GM19238 (cell line): ENCODE data around the gene GKN2.
"Not testable (repeated sequence)": the region's sequence is repeated elsewhere in the genome, so short reads cannot be mapped to it uniquely, and the experiment has no call there.

ENCODE experiments used
- DNase-seq: peaks from one replicate; pipeline ENCODE4 v3.0.0; 2011; ENCODE audit warnings: low spot score; ENCODE audit not compliant: insufficient read length

Gene GKN2

DNA sequence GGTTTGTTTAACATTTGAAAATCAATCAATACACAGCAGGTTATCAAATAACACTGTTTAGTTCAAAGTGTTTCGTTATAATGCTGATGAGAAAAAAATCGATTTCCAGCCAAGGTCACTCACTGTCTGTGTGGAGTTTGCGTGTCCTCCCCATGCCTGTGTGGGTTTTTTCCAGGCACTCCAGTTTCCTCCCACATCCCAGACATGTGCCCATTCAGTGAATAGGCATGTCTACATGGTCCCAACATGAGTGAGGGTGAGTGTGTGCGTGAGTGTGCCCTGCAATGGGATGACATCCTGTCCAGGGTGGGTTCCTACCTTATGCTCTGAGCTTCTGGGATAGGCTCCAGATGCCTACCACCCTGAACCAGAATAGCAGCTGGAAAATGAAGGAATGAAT is 8.7 kb upstream of the GKN2 start:
- DNase-seq = no peak

DNA sequence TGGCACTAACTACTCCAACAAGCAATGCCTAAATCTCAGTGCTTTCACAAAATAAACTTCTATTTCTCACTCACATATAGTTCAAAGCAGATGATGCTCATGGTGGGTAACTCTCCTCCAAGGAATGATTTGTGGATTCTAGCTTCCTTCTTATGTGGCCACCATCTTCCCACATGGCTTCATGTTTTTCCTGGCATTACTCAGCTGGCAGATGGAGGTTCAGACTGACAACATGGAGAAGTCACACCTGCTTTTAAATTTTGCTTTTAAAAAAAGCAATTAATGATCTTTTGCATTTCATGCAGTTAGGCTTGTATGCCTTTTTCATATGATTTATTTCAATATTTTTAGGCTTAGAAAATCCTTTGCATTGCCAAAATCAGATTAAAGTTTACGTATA is 6.3 kb upstream of the GKN2 start:
- DNase-seq = no peak

- not testable (repeated sequence) for DNase-seq
Observed at GRCh38 chr2:68955432-68955831, 2.7 kb upstream of the GKN2 start.

GRCh38 chr2:68951899-68952298 is 794 bp downstream of the GKN2 start:
- DNase-seq = no peak

GRCh38 chr2:68948710-68949109 is 4.0 kb downstream of the GKN2 start:
- no peak for DNase-seq

DNA sequence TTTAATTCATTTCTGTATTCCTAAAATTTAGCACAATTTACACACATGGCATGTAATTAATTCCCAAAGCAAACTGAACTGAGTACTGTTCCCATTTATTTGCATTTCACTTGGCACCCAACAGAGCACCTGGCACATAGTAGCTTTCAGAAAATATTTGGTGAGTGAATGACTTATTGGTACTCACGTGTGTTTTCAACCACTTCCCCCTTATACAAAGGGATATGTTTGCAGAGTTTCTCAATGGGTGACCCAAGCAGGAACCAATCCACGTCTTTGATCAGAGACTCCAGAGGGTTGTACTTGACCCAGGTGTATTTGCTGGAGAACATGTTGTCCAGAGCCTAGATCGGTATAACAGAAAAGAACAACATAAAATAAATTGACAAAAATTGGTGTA is 6.6 kb downstream of the GKN2 start:
- no peak for DNase-seq

DNA sequence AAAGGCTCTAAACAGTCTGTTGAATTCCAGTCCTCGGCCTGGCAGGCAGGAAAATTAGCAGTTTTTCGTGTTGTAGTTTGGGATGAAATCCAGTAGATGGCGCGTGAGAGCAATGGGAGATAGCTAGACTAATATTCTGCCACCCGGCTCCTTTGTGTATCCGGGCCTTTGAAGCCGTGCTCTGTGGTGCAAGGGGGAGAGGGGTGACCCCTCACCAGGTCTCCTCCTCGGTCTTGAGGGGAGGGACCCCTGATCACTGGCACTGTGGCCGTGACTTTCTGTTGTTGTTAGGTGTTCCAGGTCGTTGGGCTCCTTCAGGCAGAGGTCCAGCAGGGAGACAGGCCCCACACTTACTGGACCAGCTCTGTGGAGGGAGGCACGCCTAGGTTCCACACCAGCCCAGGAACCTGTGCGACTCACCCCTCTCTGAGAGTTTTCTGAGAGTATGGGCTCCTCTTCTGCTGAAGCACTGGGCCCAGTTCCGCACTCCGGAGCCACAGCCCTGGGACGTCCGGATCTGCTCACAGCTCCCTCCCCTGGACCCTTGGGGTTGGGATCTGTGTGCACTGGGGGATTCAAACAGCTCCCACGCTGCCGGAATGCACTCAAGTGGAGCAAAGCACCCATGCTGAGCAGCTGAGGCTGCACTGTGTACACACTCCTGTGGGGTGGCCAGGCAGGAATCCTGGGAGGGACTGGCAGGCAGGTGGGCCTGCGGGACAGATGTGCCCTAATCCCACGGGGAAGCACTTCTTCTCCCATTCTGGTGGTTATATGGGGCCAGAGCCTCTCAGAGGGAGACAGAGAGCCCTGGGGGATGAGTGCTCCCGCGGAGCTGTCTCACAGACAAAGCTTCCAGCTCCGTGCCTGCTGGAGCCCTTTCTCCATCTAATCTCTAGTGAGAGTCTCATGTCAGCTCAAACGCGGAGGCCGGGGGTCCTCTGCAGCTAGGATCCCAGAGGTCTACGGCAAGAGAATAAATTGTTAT is 8.8 kb downstream of the GKN2 start:
- peak; percentile 31 for DNase-seq

DNA sequence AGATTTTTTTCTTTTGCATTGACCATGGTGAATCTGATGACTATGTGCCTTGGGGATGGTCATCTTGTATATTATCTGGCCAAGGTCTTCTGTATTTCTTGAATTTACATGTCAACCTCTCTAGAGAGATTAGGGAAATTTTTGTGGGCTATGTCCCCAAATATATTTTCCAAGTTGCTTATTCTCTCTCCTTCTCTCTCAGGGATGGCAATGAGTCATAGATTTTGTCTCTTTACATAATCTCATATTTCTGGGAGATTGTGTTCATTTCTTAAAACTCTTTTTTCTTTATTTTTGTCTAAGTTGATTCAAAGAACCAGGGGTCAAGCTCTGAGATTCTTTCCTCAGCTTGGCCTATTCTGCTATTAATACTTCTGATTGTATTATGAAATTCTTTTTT is 9.9 kb downstream of the GKN2 start:
- DNase-seq = no peak

DNA sequence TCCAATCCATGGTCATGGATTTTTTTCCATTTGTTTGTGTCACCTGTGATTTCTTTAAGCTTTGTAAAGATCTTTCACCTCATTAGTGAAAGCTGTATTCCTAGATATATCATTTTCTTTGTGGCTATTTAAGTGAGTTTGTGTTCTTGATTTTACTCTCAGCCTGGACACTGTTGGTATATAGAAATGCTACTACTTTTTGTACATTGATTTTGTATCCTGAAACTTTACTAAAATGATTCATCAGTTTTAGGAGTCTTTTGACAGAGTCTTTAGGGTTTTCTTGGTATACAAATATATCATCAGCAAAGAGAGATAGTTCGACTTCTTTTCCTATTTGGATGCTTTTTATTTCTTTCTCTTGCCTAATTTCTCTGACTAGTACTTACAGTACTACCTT is 12.3 kb downstream of the GKN2 start:
- DNase-seq = no peak

DNA sequence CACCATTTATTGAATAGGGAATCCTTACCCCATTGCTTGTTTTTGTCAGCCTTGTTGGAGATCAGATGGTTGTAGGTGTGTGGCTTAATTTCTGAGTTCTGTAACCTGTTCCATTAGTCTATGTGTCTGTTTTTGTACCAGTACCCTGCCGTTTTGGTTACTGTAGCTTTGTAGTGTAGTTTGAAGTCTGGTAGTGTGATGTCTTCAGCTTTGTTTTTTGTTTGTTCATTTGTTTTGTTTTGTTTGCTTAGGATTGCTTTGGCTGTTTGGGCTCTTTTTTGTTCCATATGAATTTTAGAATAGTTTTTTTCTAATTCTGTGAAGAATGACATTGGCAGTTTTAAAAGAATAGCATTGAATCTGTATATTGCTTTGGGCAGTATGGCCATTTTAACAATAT is 12.7 kb downstream of the GKN2 start:
- DNase-seq = no peak

DNA sequence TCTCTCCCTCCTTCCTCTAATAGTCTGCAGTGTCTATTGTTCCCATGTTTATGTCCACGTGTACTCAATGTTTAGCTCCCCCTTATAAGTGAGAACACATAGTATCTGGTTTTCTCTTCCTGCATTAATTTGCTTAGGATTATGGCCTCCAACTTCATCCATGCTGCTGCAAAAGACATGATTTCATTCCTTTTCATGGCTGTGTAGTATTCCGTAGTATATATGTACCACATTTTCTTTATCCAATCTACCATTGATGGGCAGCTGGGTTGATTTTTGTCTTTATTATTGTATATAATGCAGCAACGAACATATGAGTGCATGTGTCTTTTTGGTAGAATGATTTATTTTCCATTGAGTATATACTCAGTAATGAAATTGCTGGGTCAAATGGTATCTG is 13.8 kb downstream of the GKN2 start:
- DNase-seq = no peak

GRCh38 chr2:68937346-68938055 is 15.2 kb downstream of the GKN2 start:
- DNase-seq = no peak

DNA sequence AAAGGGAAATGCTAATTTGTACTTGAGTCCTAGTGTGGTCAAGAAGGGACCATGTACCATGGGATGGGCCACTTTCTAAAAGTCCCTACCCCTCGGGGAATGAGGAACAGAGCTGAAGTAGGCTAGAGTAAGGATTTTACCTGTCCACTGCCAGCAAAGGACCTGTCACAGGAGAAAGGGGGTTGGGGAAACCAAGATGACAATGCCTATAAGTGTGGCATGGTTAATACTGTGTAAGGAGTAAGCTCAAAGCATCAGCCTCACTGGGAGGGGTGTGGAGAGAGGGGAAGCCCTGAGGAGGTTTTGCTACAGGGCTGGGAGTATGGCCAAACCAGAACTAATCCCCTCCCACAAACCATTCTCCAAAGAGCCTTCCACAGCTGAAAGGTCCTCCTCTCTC is 15.8 kb downstream of the GKN2 start:
- DNase-seq = no peak

DNA sequence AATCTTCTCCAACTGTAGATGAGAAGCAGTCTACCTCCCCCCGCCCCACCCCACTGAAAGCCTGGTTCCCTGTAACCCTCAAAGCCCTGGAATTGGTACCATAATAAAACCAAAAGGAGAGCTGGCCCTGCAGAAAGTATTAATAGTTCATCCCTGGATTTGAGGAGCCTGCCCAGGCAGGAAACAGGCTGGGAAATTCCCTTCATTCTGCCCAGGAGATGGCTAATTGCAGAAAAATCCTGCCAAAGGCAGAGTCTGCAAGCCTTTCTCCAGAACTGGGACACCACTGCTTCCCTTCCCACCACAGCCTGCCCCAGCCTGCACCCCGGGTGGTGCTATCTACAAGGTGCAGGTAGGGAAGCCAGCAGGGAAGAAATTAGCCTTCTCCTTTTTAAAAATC is 16.3 kb downstream of the GKN2 start:
- DNase-seq = no peak

DNA sequence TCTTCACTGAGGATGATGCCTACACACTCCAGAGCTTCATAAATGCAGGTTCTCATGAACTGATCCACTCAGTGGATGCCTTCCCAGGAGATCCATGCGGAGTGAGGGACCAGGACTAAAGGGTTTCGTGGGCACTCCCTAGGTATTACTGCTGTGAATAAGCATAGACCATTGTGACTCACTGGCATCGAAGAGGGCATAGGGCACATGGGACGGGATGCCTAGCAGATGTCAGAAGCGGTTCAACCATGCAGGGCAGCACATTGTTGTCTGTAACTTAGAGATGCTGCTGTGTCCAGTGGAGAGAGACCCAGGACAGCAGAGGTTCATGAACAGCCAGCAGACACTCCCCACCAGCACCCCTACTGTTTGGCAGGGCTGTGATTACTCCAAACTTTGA is 17.2 kb downstream of the GKN2 start:
- no peak for DNase-seq

GRCh38 chr2:68934021-68934420 is 18.7 kb downstream of the GKN2 start:
- no peak for DNase-seq

- no peak for DNase-seq
Observed at GRCh38 chr2:68932402-68932801, 20.3 kb downstream of the GKN2 start.

GRCh38 chr2:68931799-68932198 is 20.9 kb downstream of the GKN2 start:
- DNase-seq = no peak

- DNase-seq = no peak
Observed at GRCh38 chr2:68931149-68931711, 21.5 kb downstream of the GKN2 start.

DNA sequence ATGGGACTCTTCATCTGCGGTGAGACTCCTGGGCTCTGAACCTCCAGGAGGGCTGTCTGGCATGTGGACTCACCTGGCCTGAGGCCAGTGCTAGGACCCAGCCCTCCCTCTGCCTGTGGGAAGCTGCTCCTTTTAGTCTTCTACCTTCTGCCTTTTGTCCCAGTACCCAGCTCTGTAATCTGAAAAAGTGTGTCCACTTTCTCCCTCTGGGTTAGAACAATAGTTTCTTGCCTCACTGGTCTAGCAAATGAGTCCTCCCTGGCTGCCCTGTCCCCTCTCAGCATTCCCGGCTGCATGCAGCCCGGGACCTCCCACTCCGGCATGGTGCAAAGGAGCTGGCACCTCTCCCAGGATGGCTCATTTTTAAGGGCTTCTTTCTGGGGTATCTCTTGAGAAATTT is 25.9 kb downstream of the GKN2 start:
- DNase-seq = no peak

DNA sequence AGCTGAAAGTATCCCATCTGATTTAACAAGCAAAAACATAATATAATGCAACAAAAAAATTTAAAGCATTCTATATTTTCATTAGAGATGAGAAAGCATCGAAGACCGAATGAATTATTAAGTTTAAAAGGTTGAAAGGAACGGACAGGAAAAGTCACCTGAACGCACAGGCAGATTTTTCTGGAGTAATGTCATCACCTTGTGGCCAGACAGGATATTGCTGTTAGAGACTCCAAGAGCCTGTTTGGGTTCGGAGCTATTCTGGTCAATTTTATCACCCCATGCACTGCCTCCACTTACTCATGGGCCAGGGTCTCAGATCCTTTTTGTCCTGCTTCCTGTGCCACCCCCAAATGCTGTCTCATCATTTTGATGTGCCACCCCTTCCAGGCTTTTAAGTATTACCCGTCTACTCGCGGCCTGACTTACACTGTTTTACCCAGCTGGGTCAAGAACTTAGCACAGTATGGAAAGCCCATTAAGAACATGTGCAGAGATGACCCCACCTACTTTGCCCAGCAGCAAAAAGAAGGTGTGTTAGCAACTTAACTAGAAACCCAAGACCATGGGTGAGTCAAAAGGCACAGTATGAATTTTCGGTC is 27.3 kb downstream of the GKN2 start:
- peak; percentile 22 for DNase-seq

GRCh38 chr2:68921646-68922045 is 31.0 kb downstream of the GKN2 start:
- DNase-seq = no peak
